OCI-LY7 (cell line): Measurements from ENCODE around the gene ACADL.

Experiments used
- EZH2phosphoT487 ChIP-seq: fragments of 200-600 bp; sonication (generic); IDR thresholded peaks from 2 replicates; pipeline ENCODE4 v1.6.1; 2018; ENCODE audit warnings: low read depth, borderline replicate concordance, mild to moderate bottlenecking, mixed run types, antibody characterized with exemption, low read length, moderate library complexity, mixed read lengths
- TF ChIP-seq, protein P1 (sequence below): fragments of 200-600 bp; sonication (generic); conservative IDR thresholded peaks from 2 replicates; pipeline ENCODE4 v1.5.1; 2014; ENCODE audit warnings: mild to moderate bottlenecking, antibody characterized with exemption, low read length, moderate library complexity, mixed read lengths

DNA sequence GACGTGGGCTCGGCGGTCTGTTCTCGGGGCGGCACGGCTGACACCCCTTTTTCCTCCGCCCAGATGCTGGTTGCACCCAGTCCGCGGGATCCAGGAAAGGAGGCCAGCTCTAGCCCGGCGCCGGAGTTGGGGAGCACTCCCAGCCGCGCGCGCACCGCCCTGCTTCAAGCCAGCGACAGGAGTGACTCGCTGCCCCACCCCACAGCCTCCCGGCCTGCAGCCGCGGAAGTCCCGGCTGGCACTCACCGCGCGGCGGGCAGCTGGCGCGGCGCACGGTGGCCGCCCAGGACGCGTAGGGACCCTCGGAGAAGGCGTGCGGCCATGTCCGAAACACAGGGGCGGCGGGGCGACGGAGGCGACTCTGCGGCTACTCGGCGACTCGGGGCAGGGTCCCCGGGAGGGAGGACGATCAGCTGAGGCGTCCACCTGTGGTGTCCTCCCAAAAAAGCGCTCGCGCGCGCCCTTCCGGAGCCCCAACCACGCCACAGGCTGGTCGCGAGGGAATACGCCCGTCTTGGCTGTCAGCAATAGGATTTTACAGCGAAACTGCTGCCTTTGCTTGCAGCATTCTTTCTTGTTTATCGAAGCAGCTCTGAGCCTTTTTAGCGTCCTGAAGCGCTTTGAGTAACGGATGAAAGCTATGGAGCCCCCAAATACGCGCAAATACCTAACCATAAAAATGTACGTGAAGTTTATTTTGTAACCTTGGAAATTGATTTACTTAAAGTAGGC is at the start of gene ACADL:
- TF ChIP-seq, protein P1, sequence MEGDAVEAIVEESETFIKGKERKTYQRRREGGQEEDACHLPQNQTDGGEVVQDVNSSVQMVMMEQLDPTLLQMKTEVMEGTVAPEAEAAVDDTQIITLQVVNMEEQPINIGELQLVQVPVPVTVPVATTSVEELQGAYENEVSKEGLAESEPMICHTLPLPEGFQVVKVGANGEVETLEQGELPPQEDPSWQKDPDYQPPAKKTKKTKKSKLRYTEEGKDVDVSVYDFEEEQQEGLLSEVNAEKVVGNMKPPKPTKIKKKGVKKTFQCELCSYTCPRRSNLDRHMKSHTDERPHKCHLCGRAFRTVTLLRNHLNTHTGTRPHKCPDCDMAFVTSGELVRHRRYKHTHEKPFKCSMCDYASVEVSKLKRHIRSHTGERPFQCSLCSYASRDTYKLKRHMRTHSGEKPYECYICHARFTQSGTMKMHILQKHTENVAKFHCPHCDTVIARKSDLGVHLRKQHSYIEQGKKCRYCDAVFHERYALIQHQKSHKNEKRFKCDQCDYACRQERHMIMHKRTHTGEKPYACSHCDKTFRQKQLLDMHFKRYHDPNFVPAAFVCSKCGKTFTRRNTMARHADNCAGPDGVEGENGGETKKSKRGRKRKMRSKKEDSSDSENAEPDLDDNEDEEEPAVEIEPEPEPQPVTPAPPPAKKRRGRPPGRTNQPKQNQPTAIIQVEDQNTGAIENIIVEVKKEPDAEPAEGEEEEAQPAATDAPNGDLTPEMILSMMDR: no peak
- TF ChIP-seq EZH2phosphoT487: no peak
